Measurements from ENCODE around the gene ZNF28. TPM values are rescaled to one million over a fixed set of nuclear protein-coding genes. Genes with fewer than 3 reads are reported as not detected.

ZNF28 gene
- total and polyA plus RNA-seq, 9 of the 15 experiments (the other 6 are each of a cell fraction or from before 2014, with no cell fraction given), result 19.4 to 38.5 (median 31.5) TPM

- TF ChIP-seq FIP1L1 (IDR thresholded peaks at IDR 0.05; ENCODE audit: low read depth, low read length, poor library complexity, severe bottlenecking) (no peak), CBFA2T3 (IDR thresholded peaks at IDR 0.05) (peak; percentile 84), KDM2B (CRISPR knock-in tag; IDR thresholded peaks at IDR 0.05) (no peak), ZFP91 (CRISPR knock-in tag; IDR thresholded peaks at IDR 0.05) (no peak), TEAD4 (IDR thresholded peaks at IDR 0.05; ENCODE audit: low read length) (peak; percentile 79), TEAD4 (CRISPR knock-in tag; IDR thresholded peaks at IDR 0.05; ENCODE audit: borderline replicate concordance) (no peak), SMARCA4 (IDR thresholded peaks at IDR 0.05) (no peak), PHF21A (IDR thresholded peaks at IDR 0.05; ENCODE audit: borderline replicate concordance, low read depth) (no peak), NCOR1 (IDR thresholded peaks at IDR 0.05) (peak; percentile 62), MCM5 (IDR thresholded peaks at IDR 0.05; ENCODE audit: low read depth) (no peak), TRIM24 (IDR thresholded peaks at IDR 0.05) (peak; percentile 19 to 52; a peak in 2 of 4 replicates), MECOM (CRISPR knock-in tag; IDR thresholded peaks at IDR 0.05) (no peak), TCF3 (CRISPR knock-in tag; IDR thresholded peaks at IDR 0.05) (peak; percentile 57), U2AF2 (optimal IDR thresholded peaks at IDR 0.05; ENCODE audit: low read depth, low read length) (no peak), ARID1B (IDR thresholded peaks at IDR 0.05) (peak; percentile 64), GATA2 (CRISPR knock-in tag; IDR thresholded peaks at IDR 0.05) (peak; percentile 8; the same call in 1 of the 2 replicates), NFIC (IDR thresholded peaks at IDR 0.05) (0 out of 2 replicates have a peak, but pooled peaks have one; percentile 23), RERE (CRISPR knock-in tag; IDR thresholded peaks at IDR 0.05; ENCODE audit: borderline replicate concordance) (no peak), DNMT1 (IDR thresholded peaks at IDR 0.05) (no peak), ZNF282 (CRISPR knock-in tag; IDR thresholded peaks at IDR 0.05) (no peak), GABPA (tag; conservative IDR thresholded peaks at IDR 0.05; ENCODE audit: low read depth) (no peak), MTA2 (IDR thresholded peaks at IDR 0.05; ENCODE audit: low read depth) (no peak), ZNF3 (CRISPR knock-in tag; IDR thresholded peaks at IDR 0.05) (no peak), THRA (IDR thresholded peaks at IDR 0.05) (no peak)
Measured at GRCh38 chr19:52749780-52750179, 71.7 kb downstream of the ZNF28 start (continued).

Data from K562 (cell line).